Inferior parietal cortex (tissue), 1 donor: ENCODE measurements around the gene COX10.
"Not testable (repeated sequence)": the region's sequence is repeated elsewhere in the genome, so short reads cannot be mapped to it uniquely, and the experiment has no call there.

Source experiments
- DNase-seq: peaks from one replicate; pipeline ENCODE4 v3.0.0-alpha.2; 2016; ENCODE audit errors: extremely low spot score

COX10 gene

GRCh38 chr17:14121952-14122351 is 52.6 kb downstream of the COX10 start:
- no peak for DNase-seq

DNA sequence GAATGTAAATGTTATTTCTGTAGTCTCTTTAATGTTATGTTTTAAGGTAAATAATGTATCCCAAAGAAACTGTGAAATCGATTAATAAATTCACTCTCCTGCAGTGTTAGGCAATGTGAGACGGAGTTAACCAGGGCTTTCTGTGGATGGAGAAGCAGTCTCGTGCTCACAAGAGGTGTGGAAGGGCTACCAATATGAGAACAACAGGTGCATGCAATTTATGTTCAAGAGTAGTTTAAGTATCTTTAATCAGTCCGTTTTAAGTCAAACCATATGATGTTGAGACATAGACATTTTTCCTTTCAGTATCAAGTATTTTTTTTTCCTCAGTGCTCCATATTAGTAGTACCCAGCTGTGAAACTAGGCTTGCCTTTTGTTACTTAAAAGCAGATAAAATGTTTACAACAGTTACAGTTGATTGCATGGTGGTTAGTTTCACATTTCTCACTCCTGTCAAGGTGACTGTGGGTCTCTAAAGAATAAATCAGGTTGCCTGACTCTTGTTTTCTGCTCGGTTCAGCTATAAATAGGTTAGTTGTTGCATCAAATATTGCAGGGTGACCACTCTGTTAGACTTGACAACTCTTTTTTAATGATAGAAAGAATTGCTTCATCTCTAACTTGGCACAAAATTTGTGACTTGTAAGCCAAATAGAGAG is 54.4 kb downstream of the COX10 start:
- no peak for DNase-seq

GRCh38 chr17:14124854-14125253 is 55.5 kb downstream of the COX10 start:
- DNase-seq, result no peak

- DNase-seq, result peak; percentile 11
Observed at GRCh38 chr17:14125518-14126137, 56.3 kb downstream of the COX10 start.

- no peak for DNase-seq
Observed at GRCh38 chr17:14133104-14133503, 63.8 kb downstream of the COX10 start.

- DNase-seq, result peak; percentile 9
Observed at GRCh38 chr17:14134456-14134855, 65.2 kb downstream of the COX10 start.

- DNase-seq, result no peak
Observed at GRCh38 chr17:14135906-14136590, 66.7 kb downstream of the COX10 start.

- DNase-seq, result no peak
Observed at GRCh38 chr17:14138649-14139048, 69.3 kb downstream of the COX10 start.

- DNase-seq, result no peak
Observed at GRCh38 chr17:14143688-14144087, 74.4 kb downstream of the COX10 start.

DNA sequence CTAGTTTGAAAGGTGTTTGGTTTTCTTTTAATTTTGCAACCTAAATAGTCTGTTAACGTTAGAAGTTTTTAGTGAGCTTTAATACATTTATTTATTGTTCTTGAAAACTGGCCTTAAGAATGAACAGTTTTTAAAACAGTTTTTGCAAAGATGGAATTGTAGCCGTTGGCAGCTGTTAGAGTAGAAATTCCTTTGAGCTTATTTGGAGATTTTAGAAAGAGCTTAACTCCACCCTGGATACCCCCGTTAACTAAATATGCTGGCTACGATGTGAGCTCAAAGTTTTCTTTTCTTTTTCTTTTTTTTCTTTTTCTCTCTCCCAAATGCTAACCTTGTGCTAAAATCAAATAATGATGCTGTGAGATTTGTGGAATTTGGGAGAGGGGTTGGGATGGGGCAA is 75.2 kb downstream of the COX10 start:
- DNase-seq, result no peak

DNA sequence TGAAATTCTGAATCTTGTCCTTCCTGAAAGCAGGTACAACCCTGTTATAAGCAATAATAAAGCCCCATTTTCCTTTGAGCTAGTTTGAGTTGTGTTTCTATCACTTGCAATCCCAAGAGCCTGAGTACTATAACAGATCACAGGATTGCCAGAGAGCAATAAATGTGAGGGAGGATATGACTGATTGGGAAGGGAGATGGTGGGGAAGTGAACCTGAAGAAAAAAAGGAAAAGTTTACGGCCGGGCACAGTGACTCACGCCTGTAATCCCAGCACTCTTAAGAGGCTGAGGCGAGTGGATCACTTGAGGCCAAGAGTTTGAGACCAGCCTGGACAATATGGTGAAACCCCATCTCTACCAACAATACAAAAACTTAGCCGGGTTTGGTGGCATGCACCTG is 80.4 kb downstream of the COX10 start:
- DNase-seq, result no peak

GRCh38 chr17:14150619-14151018 is 81.3 kb downstream of the COX10 start:
- DNase-seq, result no peak

- DNase-seq, result no peak
Observed at GRCh38 chr17:14152721-14153120, 83.4 kb downstream of the COX10 start.

DNA sequence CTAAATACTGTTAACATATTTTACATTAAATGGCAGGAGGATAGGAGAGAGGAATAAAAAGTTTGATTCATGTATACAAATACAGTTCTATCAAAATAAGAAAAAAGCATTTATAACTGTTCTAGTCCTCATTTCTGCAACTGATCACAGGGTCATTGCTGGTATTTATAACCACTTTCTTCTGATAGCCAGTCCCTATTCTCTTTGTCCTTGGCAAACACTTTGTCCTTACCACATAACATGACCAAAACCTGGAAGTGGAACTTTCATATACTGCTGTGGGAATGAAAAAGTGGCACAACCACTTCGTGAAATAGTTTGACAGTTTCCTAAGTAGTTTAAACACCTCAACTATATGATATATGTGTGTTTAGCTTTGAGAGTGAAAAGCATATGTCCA is 84.1 kb downstream of the COX10 start:
- DNase-seq, result no peak

GRCh38 chr17:14156689-14157088 is 87.4 kb downstream of the COX10 start:
- DNase-seq, result no peak

GRCh38 chr17:14157822-14158221 is 88.5 kb downstream of the COX10 start:
- no peak for DNase-seq

- no peak for DNase-seq
Observed at GRCh38 chr17:14158707-14159106, 89.4 kb downstream of the COX10 start.

GRCh38 chr17:14161419-14161818 is 92.1 kb downstream of the COX10 start:
- no peak for DNase-seq

- no peak for DNase-seq
Observed at GRCh38 chr17:14165616-14166015, 96.3 kb downstream of the COX10 start.

DNA sequence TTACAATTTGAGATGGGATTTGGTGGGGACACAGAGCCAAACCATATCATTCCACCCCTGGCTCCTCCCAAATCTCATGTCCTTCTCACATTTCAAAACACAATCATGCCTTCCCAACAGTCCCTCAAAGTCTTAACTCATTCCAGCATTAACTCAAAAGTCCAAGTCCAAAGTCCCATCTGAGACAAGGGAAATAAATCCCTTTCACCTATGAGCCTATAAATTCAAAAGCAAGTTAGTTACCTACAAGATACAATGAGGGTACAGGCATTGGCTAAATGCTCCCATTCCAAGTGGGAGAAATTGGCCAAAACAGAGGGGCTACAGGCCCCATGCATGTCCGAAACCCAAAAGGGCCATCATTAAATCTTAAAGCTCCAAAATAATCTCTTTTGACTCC is 98.5 kb downstream of the COX10 start:
- DNase-seq, result not testable (repeated sequence)

DNA sequence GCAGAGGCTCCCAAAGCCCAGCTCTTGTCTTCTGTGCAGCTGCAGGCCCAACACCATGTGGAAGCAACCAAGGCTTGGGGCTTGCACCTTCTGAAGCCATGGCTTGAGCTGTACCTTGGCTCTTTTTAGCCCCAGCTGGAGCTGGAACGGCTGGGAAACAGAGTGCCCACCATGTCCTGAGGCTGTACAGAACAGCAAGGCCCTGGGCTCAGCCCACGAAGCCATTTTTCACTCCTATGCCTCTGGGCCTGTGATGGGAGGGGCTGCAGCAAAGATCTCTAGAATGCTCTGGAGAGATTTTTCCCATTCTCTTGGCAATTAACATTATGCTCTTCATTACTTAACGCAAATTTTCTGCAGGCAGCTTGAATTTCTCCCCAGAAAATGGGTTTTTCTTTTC is 99.3 kb downstream of the COX10 start:
- no peak for DNase-seq

- DNase-seq, result no peak
Observed at GRCh38 chr17:14169287-14169686, 100.0 kb downstream of the COX10 start.

GRCh38 chr17:14169901-14170300 is 100.6 kb downstream of the COX10 start:
- no peak for DNase-seq
